Measurements from ENCODE around the gene HLA-DQB2. TPM values are rescaled to one million over a fixed set of nuclear protein-coding genes. Genes with fewer than 3 reads are reported as not detected.

Gene HLA-DQB2
- total and polyA plus RNA-seq, 2 of the 8 experiments (the other 6 are each of a cell fraction or from before 2014, with no cell fraction given): not detected

DNA sequence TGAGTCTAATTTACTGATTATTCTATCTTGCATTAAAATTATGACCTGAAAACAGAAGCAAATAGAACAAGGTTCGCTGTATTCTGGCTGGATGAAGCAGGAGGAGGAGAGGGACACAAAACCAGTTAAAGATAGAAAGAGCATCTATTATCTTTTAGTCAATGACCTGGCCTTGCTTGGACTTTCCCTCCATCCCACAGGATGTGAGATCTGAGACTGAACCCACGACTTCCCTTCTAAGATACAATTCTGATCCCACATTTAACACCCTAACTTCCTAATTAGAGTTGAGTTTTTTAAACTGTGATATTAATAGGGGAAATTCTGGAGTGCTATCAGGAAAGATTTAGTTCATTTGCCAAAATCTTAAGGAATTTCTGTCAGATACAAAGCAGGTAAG lies 25.2 kb downstream of the HLA-DQB2 start (continued):
- TF ChIP-seq EZH2 (IDR thresholded peaks at IDR 0.05; ENCODE audit: low read depth, low read length, severe bottlenecking): no peak
